IMR-90 (cell line): ENCODE data around the gene PPP1R13L. TPM values are rescaled to one million over a fixed set of nuclear protein-coding genes. Genes with fewer than 3 reads are reported as not detected.
A peak's percentile ranks its signal among the peaks of the same experiment; 100 is the strongest.

ENCODE experiments used
- ATAC-seq: fragments of 200-7000 bp; cut with Tn5 transposase; 2 replicates; pipeline ENCODE4 v1.9.1; 2020; ENCODE audit warnings: low read depth, mild to moderate bottlenecking, moderate library complexity
- BruUV-seq: library from RNA; stranded (reverse); fragments of 400-500 nt; replicated peaks from 2 replicates; lab custom pipeline; 2021; lab: Mats Ljungman, UMichigan
- CTCF ChIA-PET: fragments of 300-600 bp; formaldehyde crosslinking; extraction: SDS; loops from one replicate; lab custom pipeline; 2021; ENCODE audit warnings: antibody characterized with exemption; lab: Yijun Ruan, JAX
- POLR2A ChIA-PET: fragments of 300-600 bp; sonication (Branson Sonifier 250); formaldehyde crosslinking; loops from one replicate; lab custom pipeline; 2022; ENCODE audit warnings: antibody characterized with exemption; ENCODE audit not compliant: unreplicated experiment; lab: Charles Lee
- DNase-seq: peaks from one replicate; pipeline ENCODE4 v3.0.0; 2013
- H2AFZ ChIP-seq: replicated peaks from 2 replicates; pipeline ENCODE3; 2013; ENCODE audit warnings: low read length, mild to moderate bottlenecking; ENCODE audit not compliant: poor library complexity
- H2AK5ac ChIP-seq: 2 replicates; pipeline ENCODE4 v1.6.1; 2013; ENCODE audit warnings: low read depth, low read length, inconsistent platforms
- H2AK9ac ChIP-seq: replicated peaks from 2 replicates; pipeline ENCODE3; 2013; ENCODE audit warnings: mild to moderate bottlenecking, low read depth, low read length, moderate library complexity; ENCODE audit not compliant: poor library complexity
- H2BK120ac ChIP-seq: 2 replicates; pipeline ENCODE4 v1.6.1; 2013; ENCODE audit warnings: low read depth, low read length, inconsistent platforms
- H2BK15ac ChIP-seq: 3 replicates; pipeline ENCODE4 v1.6.1; 2013; ENCODE audit warnings: low read depth, low read length, inconsistent platforms
- H2BK20ac ChIP-seq: 2 replicates; pipeline ENCODE4 v1.6.1; 2013; ENCODE audit warnings: low read depth, mild to moderate bottlenecking, inconsistent platforms, low read length, moderate library complexity
- H2BK5ac ChIP-seq: 2 replicates; pipeline ENCODE4 v1.6.1; 2013; ENCODE audit warnings: mild to moderate bottlenecking, low read depth, low read length, inconsistent platforms; ENCODE audit not compliant: poor library complexity, severe bottlenecking
- H3K14ac ChIP-seq: replicated peaks from 2 replicates; pipeline ENCODE4 v1.6.1; 2013; ENCODE audit warnings: low read depth, low read length, inconsistent platforms
- H3K18ac ChIP-seq: 2 replicates; pipeline ENCODE4 v1.6.1; 2013; ENCODE audit warnings: low read depth, low read length, control low read depth
- H3K23ac ChIP-seq: 2 replicates; pipeline ENCODE4 v1.6.1; 2013; ENCODE audit warnings: low read depth, low read length, inconsistent platforms
- H3K27ac ChIP-seq: 2 replicates; pipeline ENCODE4 v1.5.1; 2013; ENCODE audit warnings: mild to moderate bottlenecking, control low read depth, low read length; ENCODE audit not compliant: insufficient read depth
- H3K27me3 ChIP-seq: 2 replicates; pipeline ENCODE4 v1.6.1; 2013; ENCODE audit warnings: low read length; ENCODE audit not compliant: control insufficient read depth, insufficient read depth
- H3K36me3 ChIP-seq: 2 replicates; pipeline ENCODE4 v1.6.1; 2013; ENCODE audit warnings: low read length, mixed read lengths; ENCODE audit not compliant: control insufficient read depth, insufficient read depth
- H3K4ac ChIP-seq: 2 replicates; pipeline ENCODE4 v1.6.1; 2013; ENCODE audit warnings: low read depth, low read length, inconsistent platforms
- H3K4me1 ChIP-seq: 2 replicates; pipeline ENCODE4 v1.6.1; 2013; ENCODE audit warnings: low read length, mixed read lengths; ENCODE audit not compliant: control insufficient read depth, insufficient read depth
- H3K4me2 ChIP-seq: 2 replicates; pipeline ENCODE4 v1.6.1; 2013; ENCODE audit warnings: low read depth, mild to moderate bottlenecking, control low read depth, low read length, moderate library complexity
- H3K4me3 ChIP-seq: 2 replicates; pipeline ENCODE4 v1.5.1; 2013; ENCODE audit warnings: low read depth, mild to moderate bottlenecking, control low read depth, low read length, moderate library complexity; ENCODE audit not compliant: insufficient read depth
- H3K56ac ChIP-seq: 2 replicates; pipeline ENCODE4 v1.6.1; 2013; ENCODE audit warnings: low read length, inconsistent platforms; ENCODE audit not compliant: insufficient read depth; ENCODE audit errors: extremely low read depth
- H3K79me1 ChIP-seq, 2 experiments: 2 replicates each; pipeline ENCODE4 v1.6.1; 2013; ENCODE audit warnings: low read length in 2 of 2, inconsistent platforms in 1 of 2, low read depth in 1 of 2
- H3K9ac ChIP-seq: 2 replicates; pipeline ENCODE4 v1.6.1; 2013; ENCODE audit warnings: low read depth, low read length, control low read depth
- H3K9me1 ChIP-seq: 2 replicates; pipeline ENCODE4 v1.6.1; 2013; ENCODE audit warnings: low read length, inconsistent platforms; ENCODE audit not compliant: insufficient read depth
- H3K9me3 ChIP-seq: 2 replicates; pipeline ENCODE4 v1.6.1; 2013; ENCODE audit warnings: low read length; ENCODE audit not compliant: control insufficient read depth, insufficient read depth
- H4K20me1 ChIP-seq: 2 replicates; pipeline ENCODE4 v1.6.1; 2013; ENCODE audit warnings: low read length, inconsistent platforms; ENCODE audit not compliant: insufficient read depth
- H4K5ac ChIP-seq: 2 replicates; pipeline ENCODE4 v1.6.1; 2013; ENCODE audit warnings: mild to moderate bottlenecking, low read depth, low read length, control low read depth
- H4K8ac ChIP-seq, 2 experiments: 2 replicates each; pipeline ENCODE4 v1.6.1; 2013; ENCODE audit warnings: low read depth in 2 of 2, low read length in 2 of 2, control low read depth in 1 of 2, inconsistent platforms in 1 of 2
- H4K91ac ChIP-seq: 2 replicates; pipeline ENCODE4 v1.6.1; 2013; ENCODE audit warnings: low read depth, low read length, inconsistent platforms; ENCODE audit not compliant: insufficient read depth
- BHLHE40 ChIP-seq: fragments of 150-350 bp; IDR thresholded peaks from 2 replicates; pipeline ENCODE4 v1.6.1; 2016; ENCODE audit warnings: mild to moderate bottlenecking, low read depth, low read length
- CHD1 ChIP-seq: IDR thresholded peaks from 2 replicates; pipeline ENCODE4 v1.6.1; 2012; ENCODE audit warnings: low read depth, low read length, improper control_type of control experiment
- FOS ChIP-seq: fragments of 150-350 bp; IDR thresholded peaks from 2 replicates; pipeline ENCODE4 v1.6.1; 2016; ENCODE audit warnings: low read depth, low read length
- MAZ ChIP-seq: IDR thresholded peaks from 2 replicates; pipeline ENCODE4 v1.6.1; 2012; ENCODE audit warnings: low read depth, mild to moderate bottlenecking, low read length, improper control_type of control experiment, moderate library complexity, borderline replicate concordance
- MXI1 ChIP-seq: IDR thresholded peaks from 2 replicates; pipeline ENCODE4 v1.6.1; 2012; ENCODE audit warnings: low read depth, mild to moderate bottlenecking, low read length, moderate library complexity, borderline replicate concordance
- POLR2A ChIP-seq: IDR thresholded peaks from 2 replicates; pipeline ENCODE4 v1.6.1; 2012; ENCODE audit warnings: mild to moderate bottlenecking, low read depth, low read length
- WGBS, 2 experiments: methylation state at CpG; one replicate each; pipeline versions ENCODE4 v1.1.5 to v1.1.7; 2013; ENCODE audit warnings: missing lambda C conversion rate in 2 of 2; ENCODE audit not compliant: insufficient read length in 1 of 2; ENCODE audit errors: extremely low coverage in 2 of 2; 5-methylcytosine and 5-hydroxymethylcytosine counted together
- dilution Hi-C: fragments of 300-500 bp; cut with HindIII; formaldehyde crosslinking; loops from one replicate; pipeline ENCODE4 v1.14.3; 2018; ENCODE audit warnings: low sequenced_read_pairs; ENCODE audit not compliant: unreplicated experiment
- in situ Hi-C: fragments of 300-500 bp; cut with MboI; formaldehyde crosslinking; loops from 3 replicates; pipeline ENCODE4 v1.14.3; 2019; ENCODE audit warnings: low sequenced_read_pairs, inconsistent platforms, mixed read lengths
- intact Hi-C: fragments of 100-400 bp; cut with micrococcal nuclease; formaldehyde crosslinking; loops from 2 replicates; pipeline ENCODE4 v1.10.0; 2022
- polyA plus RNA-seq, 3 experiments: library from polyadenylated mRNA; depleted of rRNA; stranded (reverse); fragments of >200 nt; gene quantifications; 2 replicates each; pipeline ENCODE4 v1.2.3, GENCODE V29; 2012; ENCODE audit warnings: low replicate concordance in 1 of 3
- total RNA-seq: library from RNA; depleted of rRNA; stranded (reverse); fragments of >200 nt; gene quantifications from 2 replicates; pipeline ENCODE4 v1.2.3, GENCODE V29; 2012
- TF ChIP-seq, protein P1 (sequence below): conservative IDR thresholded peaks from 2 replicates; pipeline ENCODE4 v1.5.1; 2012; ENCODE audit warnings: mild to moderate bottlenecking, low read depth, low read length, improper control_type of control experiment
- TF ChIP-seq, protein P2 (sequence below): fragments of 150-350 bp; IDR thresholded peaks from 2 replicates; pipeline ENCODE4 v1.6.1; 2017; ENCODE audit warnings: mild to moderate bottlenecking, antibody characterized with exemption, low read length, low read depth

PPP1R13L gene
- total and polyA plus RNA-seq, 2 of the 4 experiments (the other 2 are of a cell fraction) = 3.0 to 13.3 TPM

DNA sequence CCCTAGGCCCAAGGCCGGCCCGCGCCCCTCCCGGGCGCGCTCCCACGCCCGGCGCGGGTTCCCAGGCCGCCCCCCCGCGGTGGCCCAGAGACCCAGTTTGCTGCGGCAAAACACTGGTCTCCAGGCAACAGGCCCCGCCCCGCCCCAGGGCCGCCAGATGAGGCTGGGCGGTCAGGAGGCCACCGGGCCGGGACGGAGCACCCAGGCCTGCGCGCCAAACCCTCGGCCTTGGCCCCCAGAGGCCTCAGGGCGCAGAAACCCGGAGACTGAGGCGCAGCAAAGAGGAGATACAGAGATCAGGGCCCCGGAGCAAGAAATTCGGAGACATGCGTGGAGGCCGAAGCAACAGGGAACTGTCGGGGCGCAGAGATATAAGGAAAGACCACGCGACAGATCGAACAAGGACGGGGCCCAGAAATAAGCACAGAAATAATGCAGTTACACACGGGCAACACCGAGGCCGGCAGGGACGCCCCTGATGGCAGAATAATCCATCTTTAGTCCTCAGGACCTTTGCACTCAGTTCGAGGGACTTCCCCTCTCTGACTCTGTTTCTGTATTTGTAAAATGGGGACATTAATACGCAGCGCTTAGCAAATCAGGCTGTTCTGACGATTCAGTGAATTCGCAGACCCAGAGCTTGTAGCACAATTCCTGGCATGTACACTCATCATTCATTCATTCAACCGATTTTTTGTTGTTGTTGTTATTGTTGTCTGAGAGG lies 39.6 kb upstream of the PPP1R13L start:
- 14% methylated on average over 31 of the region's 47 CpGs; no CpG with 5 or more reads in 1 of the 2 experiments for WGBS, 2 experiments
- H4K5ac ChIP-seq = no peak overlapping the region; the same call in 1 of the 2 replicates
- TF ChIP-seq, protein P1, sequence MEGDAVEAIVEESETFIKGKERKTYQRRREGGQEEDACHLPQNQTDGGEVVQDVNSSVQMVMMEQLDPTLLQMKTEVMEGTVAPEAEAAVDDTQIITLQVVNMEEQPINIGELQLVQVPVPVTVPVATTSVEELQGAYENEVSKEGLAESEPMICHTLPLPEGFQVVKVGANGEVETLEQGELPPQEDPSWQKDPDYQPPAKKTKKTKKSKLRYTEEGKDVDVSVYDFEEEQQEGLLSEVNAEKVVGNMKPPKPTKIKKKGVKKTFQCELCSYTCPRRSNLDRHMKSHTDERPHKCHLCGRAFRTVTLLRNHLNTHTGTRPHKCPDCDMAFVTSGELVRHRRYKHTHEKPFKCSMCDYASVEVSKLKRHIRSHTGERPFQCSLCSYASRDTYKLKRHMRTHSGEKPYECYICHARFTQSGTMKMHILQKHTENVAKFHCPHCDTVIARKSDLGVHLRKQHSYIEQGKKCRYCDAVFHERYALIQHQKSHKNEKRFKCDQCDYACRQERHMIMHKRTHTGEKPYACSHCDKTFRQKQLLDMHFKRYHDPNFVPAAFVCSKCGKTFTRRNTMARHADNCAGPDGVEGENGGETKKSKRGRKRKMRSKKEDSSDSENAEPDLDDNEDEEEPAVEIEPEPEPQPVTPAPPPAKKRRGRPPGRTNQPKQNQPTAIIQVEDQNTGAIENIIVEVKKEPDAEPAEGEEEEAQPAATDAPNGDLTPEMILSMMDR = 0 out of 2 replicates have a peak, but pooled peaks have one; percentile 9
- peak; percentile 66 for TF ChIP-seq POLR2A
- TF ChIP-seq MXI1 = no peak
- no peak for TF ChIP-seq BHLHE40
- no peak for TF ChIP-seq FOS
- TF ChIP-seq, protein P2, sequence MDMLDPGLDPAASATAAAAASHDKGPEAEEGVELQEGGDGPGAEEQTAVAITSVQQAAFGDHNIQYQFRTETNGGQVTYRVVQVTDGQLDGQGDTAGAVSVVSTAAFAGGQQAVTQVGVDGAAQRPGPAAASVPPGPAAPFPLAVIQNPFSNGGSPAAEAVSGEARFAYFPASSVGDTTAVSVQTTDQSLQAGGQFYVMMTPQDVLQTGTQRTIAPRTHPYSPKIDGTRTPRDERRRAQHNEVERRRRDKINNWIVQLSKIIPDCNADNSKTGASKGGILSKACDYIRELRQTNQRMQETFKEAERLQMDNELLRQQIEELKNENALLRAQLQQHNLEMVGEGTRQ = peak; percentile 25; the same call in 1 of the 2 replicates
- no peak for TF ChIP-seq CHD1
- TF ChIP-seq MAZ = peak; percentile 79; the same call in 1 of the 2 replicates
- no peaks in the 10 kb centered on the region for H4K20me1 ChIP-seq
- H2AFZ ChIP-seq = peak overlapping the region; percentile 87
- H3K27me3 ChIP-seq = no peaks in the 10 kb centered on the region
- no peak overlapping the region for H2AK5ac ChIP-seq
- peak overlapping the region; percentile 36; the same call in 1 of the 2 replicates for H3K9ac ChIP-seq
- H2BK20ac ChIP-seq = no peak overlapping the region
- ATAC-seq (peak; percentile 53), DNase-seq (peak; percentile 70)
- intact Hi-C loops = no loop called here
- H3K4ac ChIP-seq = no peak overlapping the region
- ChIA-PET CTCF (interaction anchor here (0.6 to 1.7 kb wide), 2 partner anchors 34 to 338 kb away, joined by 4 to 5 read pairs; partner anchors contain the start of gene DMPK), POLR2A (no interaction called here)
- no peaks in the 10 kb centered on the region for H3K36me3 ChIP-seq
- dilution Hi-C loops = no loop called here
- BruUV-seq = no TSS peak
- in situ Hi-C loops = loop anchor here (5.0 kb wide), 1 partner anchor 33 kb away; no protein-coding TSS in a partner anchor
- H3K18ac ChIP-seq = no peak overlapping the region
- peak overlapping the region; percentile 63; the same call in 1 of the 2 replicates for H3K23ac ChIP-seq
- no peak overlapping the region for H3K56ac ChIP-seq
- no peak overlapping the region for H4K91ac ChIP-seq
- H3K4me1 ChIP-seq = peaks cover 19% of the 10 kb centered on the region
- H3K79me1 ChIP-seq = peaks cover 0 to 21% of the 10 kb centered on the region in 2 experiments; a peak in 2 of 4 replicates
- no peak overlapping the region for H2BK120ac ChIP-seq
- H3K9me1 ChIP-seq = no peaks in the 10 kb centered on the region; the same call in 1 of the 2 replicates
- H3K4me3 ChIP-seq = no peak overlapping the region
- H4K8ac ChIP-seq = peak overlapping the region in 1 of 2 experiments; percentile 61; a peak in 2 of 4 replicates
- no peak overlapping the region for H2BK5ac ChIP-seq
- no peaks in the 10 kb centered on the region for H3K9me3 ChIP-seq
- no peak overlapping the region for H2AK9ac ChIP-seq
- peak overlapping the region; percentile 56 for H3K4me2 ChIP-seq
- peak overlapping the region; percentile 12; the same call in 1 of the 2 replicates for H3K27ac ChIP-seq
- H2BK15ac ChIP-seq = no peak overlapping the region
- H3K14ac ChIP-seq = 0 out of 2 replicates have a peak overlapping the region, but pooled peaks have one; percentile 19
